ENCODE results near the gene PRPF4. TPM values are rescaled to one million over a fixed set of nuclear protein-coding genes. Genes with fewer than 3 reads are reported as not detected.
"Not testable (repeated sequence)": the region's sequence is repeated elsewhere in the genome, so short reads cannot be mapped to it uniquely, and the experiment has no call there.

The PRPF4 gene
- total RNA-seq, 2 experiments from 2014 or later = 30.6 to 32.4 TPM

GRCh38 chr9:113247640-113248039 lies 27.8 kb upstream of the PRPF4 start:
- Mint-ChIP-seq H3K4me3 (no peak overlapping the region), H3K36me3 (ENCODE audit: low read depth) (peaks cover 5% of the 10 kb centered on the region), H3K27me3 (no peaks in the 10 kb centered on the region), H3K27ac (no peak overlapping the region), H3K4me1 (no peaks in the 10 kb centered on the region), H3K9me3 (peaks cover 3% of the 10 kb centered on the region)
- ChIA-PET CTCF (no interaction called here), POLR2A (no interaction called here)
- no peak for DNase-seq

DNA sequence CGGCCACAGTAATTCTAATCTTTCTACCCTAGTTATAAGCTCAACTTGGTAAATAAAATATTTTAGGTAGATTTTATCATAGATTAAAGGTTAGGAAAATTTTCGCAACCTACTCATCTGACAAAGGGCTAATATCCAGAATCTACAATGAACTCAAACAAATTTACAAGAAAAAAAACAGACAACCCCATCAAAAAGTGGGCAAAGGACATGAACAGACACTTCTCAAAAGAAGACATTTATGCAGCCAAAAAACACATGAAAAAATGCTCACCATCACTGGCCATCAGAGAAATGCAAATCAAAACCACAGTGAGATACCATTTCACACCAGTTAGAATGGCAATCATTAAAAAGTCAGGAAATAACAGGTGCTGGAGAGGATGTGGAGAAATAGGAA lies 25.8 kb upstream of the PRPF4 start:
- H3K4me3 Mint-ChIP-seq; H3K27me3 Mint-ChIP-seq; H3K27ac Mint-ChIP-seq; DNase-seq; CTCF ChIA-PET; H3K9me3 Mint-ChIP-seq; H3K4me1 Mint-ChIP-seq; H3K36me3 Mint-ChIP-seq (ENCODE audit: low read depth); POLR2A ChIA-PET: not testable (repeated sequence)

DNA sequence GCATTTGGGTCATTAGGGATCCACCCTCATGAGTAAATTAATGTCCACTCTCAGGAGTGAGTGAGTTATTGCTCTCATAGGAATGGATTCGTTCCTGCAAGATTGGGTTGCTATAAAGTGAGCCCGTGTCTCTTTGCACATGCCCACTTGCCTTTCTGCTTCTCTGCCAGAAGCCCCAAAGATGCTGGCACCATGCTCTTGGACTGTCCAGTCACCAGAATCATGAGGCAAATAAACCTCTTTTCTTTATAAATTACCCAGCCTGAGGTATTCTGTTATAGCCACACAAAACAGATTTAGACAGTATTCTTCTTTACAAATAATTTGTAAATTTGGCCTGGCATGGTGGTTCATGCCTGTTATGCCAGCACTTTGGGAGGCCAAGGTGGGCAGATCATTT lies 24.7 kb upstream of the PRPF4 start:
- no peaks in the 10 kb centered on the region for H3K27me3 Mint-ChIP-seq
- CTCF ChIA-PET = no interaction called here
- no peak overlapping the region for H3K4me3 Mint-ChIP-seq
- H3K36me3 Mint-ChIP-seq (ENCODE audit: low read depth) = peaks cover 5% of the 10 kb centered on the region
- POLR2A ChIA-PET = no interaction called here
- no peak overlapping the region for H3K27ac Mint-ChIP-seq
- H3K4me1 Mint-ChIP-seq = no peaks in the 10 kb centered on the region
- peaks cover 3% of the 10 kb centered on the region for H3K9me3 Mint-ChIP-seq
- no peak for DNase-seq

GRCh38 chr9:113254991-113255390 lies 20.5 kb upstream of the PRPF4 start:
- H3K9me3 Mint-ChIP-seq = peaks cover 3% of the 10 kb centered on the region
- no peak for DNase-seq
- no peak overlapping the region for H3K4me3 Mint-ChIP-seq
- no peaks in the 10 kb centered on the region for H3K27me3 Mint-ChIP-seq
- no peak overlapping the region for H3K27ac Mint-ChIP-seq
- H3K36me3 Mint-ChIP-seq (ENCODE audit: low read depth) = peaks cover 15% of the 10 kb centered on the region
- no peaks in the 10 kb centered on the region for H3K4me1 Mint-ChIP-seq
- ChIA-PET POLR2A (no interaction called here), CTCF (interaction anchor here (1.0 to 2.5 kb wide), 2 partner anchors 12 to 20 kb away, joined by 4 to 6 read pairs; no protein-coding TSS in a partner anchor)

- Mint-ChIP-seq H3K4me1 (no peaks in the 10 kb centered on the region), H3K27ac (no peak overlapping the region), H3K9me3 (peaks cover 3% of the 10 kb centered on the region), H3K27me3 (no peaks in the 10 kb centered on the region), H3K4me3 (no peak overlapping the region), H3K36me3 (ENCODE audit: low read depth) (peaks cover 19% of the 10 kb centered on the region)
- DNase-seq = no peak
- CTCF ChIA-PET = interaction anchor here (1.2 to 2.5 kb wide), 2 partner anchors 12 to 36 kb away, joined by 4 to 6 read pairs; no protein-coding TSS in a partner anchor
- POLR2A ChIA-PET = interaction anchor here (0.6 kb wide), 1 partner anchor 175 kb away, joined by 3 read pairs; no protein-coding TSS in a partner anchor
Measured at GRCh38 chr9:113255438-113255837, 20.0 kb upstream of the PRPF4 start.

DNA sequence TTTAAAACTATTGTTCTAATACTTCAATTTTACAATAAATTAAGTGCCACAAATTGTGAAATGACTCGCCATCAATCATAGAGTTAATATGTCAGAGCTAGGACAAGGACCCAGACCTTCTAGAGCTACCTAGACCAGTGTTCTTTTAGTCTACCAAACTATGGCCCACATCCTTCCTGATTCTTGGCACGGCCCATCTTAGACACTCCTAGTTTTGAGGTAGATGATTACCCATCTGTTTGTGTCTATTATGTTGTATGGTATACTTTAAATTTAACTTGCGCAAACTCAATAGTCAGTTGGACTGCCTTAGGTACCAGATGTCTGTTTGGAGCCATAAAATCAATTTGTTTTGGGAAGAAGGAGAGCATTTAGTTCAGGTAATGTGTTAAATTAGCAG lies 17.6 kb upstream of the PRPF4 start:
- no peaks in the 10 kb centered on the region for H3K4me1 Mint-ChIP-seq
- H3K36me3 Mint-ChIP-seq (ENCODE audit: low read depth) = peaks cover 23% of the 10 kb centered on the region
- H3K27ac Mint-ChIP-seq = no peak overlapping the region
- no peak overlapping the region for H3K4me3 Mint-ChIP-seq
- ChIA-PET POLR2A (no interaction called here), CTCF (interaction anchor here (1.3 kb wide), 1 partner anchor 17 kb away, joined by 3 read pairs; the partner anchor contains the start of gene CDC26)
- no peaks in the 10 kb centered on the region for H3K9me3 Mint-ChIP-seq
- no peaks in the 10 kb centered on the region for H3K27me3 Mint-ChIP-seq
- no peak for DNase-seq

DNA sequence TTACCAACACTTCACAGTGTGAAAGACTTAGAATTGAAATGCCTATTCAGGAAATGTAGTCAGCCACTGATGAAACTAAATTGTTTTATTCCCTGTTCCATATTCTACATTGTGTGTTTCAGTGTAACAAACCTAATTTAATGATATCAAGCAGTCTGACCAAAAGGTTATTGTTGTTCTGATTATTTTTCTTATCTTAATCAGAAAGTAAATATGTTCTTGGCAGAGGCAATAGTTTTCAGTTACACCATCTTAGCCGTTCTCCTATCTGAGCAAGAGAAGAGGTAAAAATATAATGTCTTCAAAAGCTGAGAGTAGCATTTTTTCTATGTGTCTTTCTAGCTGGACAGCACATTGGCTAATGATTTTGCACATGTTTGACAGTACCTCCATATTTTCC lies 17.2 kb upstream of the PRPF4 start:
- H3K27ac Mint-ChIP-seq = no peak overlapping the region
- CTCF ChIA-PET = interaction anchor here (0.6 kb wide), 1 partner anchor 33 kb away, joined by 3 read pairs; no protein-coding TSS in a partner anchor
- H3K4me1 Mint-ChIP-seq = no peaks in the 10 kb centered on the region
- H3K27me3 Mint-ChIP-seq = no peaks in the 10 kb centered on the region
- H3K9me3 Mint-ChIP-seq = no peaks in the 10 kb centered on the region
- peaks cover 23% of the 10 kb centered on the region for H3K36me3 Mint-ChIP-seq (ENCODE audit: low read depth)
- DNase-seq = no peak
- H3K4me3 Mint-ChIP-seq = no peak overlapping the region
- POLR2A ChIA-PET = no interaction called here

DNA sequence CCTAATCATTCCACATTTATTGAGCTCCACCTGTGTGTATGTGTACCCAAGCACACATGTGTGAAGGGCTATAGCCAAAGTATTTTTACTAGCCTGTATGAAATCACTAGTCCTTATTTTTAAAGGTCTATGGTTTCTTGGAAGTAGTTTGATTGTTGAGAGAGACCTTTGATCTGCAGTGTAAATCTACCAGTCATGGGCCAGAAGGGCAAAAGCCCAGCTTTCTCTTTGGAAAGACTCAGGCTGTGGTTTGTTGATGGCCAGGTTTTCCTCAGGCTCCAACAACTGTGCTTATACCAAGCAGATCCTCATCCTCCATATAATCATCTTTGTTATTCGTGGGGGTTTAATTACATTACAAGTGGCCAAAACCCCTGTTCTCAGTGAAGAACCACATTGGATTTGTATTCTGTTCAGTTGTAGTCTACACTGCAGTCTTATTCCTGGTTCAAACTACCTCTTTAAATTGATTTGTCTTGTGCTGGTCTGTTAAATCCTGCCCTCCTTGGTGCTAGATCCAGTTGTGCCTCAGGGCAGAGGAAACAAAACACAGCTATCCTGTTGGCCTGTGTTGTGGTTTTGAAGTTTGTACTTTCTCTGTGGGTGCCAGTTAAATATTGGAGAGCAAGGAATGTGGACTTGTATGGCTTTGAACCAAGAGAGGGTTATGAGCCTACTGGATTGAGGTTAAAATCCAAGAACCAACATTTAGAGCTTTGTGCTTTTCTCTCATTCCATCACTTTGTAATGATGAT lies 13.4 kb upstream of the PRPF4 start:
- ChIA-PET POLR2A (no interaction called here), CTCF (interaction anchor here (1.2 kb wide), 1 partner anchor 28 kb away, joined by 3 read pairs; no protein-coding TSS in a partner anchor)
- H3K4me3 Mint-ChIP-seq = no peak overlapping the region
- no peaks in the 10 kb centered on the region for H3K9me3 Mint-ChIP-seq
- no peaks in the 10 kb centered on the region for H3K4me1 Mint-ChIP-seq
- H3K27ac Mint-ChIP-seq = no peak overlapping the region
- H3K36me3 Mint-ChIP-seq (ENCODE audit: low read depth) = peaks cover 30% of the 10 kb centered on the region
- no peaks in the 10 kb centered on the region for H3K27me3 Mint-ChIP-seq
- no peak for DNase-seq

DNA sequence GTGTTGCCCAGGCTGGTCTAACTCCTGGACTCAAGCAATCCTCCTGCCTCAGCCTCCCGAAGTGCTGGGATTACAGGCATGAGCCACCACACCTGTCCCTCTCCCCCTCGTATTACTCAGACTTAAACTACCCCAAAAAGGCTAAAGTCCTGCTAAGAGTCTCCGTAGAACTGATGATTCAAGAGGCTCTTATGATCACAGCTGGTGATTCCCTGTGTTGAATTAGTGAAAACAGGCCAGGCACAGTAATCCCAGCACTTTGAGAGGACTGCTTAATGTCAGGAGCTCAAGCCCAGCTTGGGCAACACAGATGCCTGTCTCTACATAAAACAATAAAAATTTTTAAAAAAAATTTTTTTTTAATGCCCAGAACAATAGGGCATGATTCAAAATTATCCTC lies 9.3 kb upstream of the PRPF4 start:
- DNase-seq = no peak
- Mint-ChIP-seq H3K9me3 (no peaks in the 10 kb centered on the region), H3K4me3 (no peak overlapping the region), H3K36me3 (ENCODE audit: low read depth) (peaks cover 36% of the 10 kb centered on the region), H3K27ac (no peak overlapping the region), H3K4me1 (peaks cover 6% of the 10 kb centered on the region), H3K27me3 (no peaks in the 10 kb centered on the region)
- ChIA-PET POLR2A (no interaction called here), CTCF (interaction anchor here (0.6 kb wide), 1 partner anchor 82 kb away, joined by 4 read pairs; no protein-coding TSS in a partner anchor)

- Mint-ChIP-seq H3K27me3 (no peaks in the 10 kb centered on the region), H3K9me3 (no peaks in the 10 kb centered on the region), H3K36me3 (ENCODE audit: low read depth) (peaks cover 44% of the 10 kb centered on the region), H3K4me3 (no peak overlapping the region), H3K4me1 (peaks cover 8% of the 10 kb centered on the region), H3K27ac (no peak overlapping the region)
- no peak for DNase-seq
- CTCF ChIA-PET = no interaction called here
- POLR2A ChIA-PET = no interaction called here
Measured at GRCh38 chr9:113267911-113268566, 7.4 kb upstream of the PRPF4 start.

GRCh38 chr9:113269355-113269754 lies 6.1 kb upstream of the PRPF4 start:
- H3K4me3 Mint-ChIP-seq = no peak overlapping the region
- no peaks in the 10 kb centered on the region for H3K27me3 Mint-ChIP-seq
- DNase-seq = no peak
- H3K36me3 Mint-ChIP-seq (ENCODE audit: low read depth) = peaks cover 44% of the 10 kb centered on the region
- no peaks in the 10 kb centered on the region for H3K9me3 Mint-ChIP-seq
- ChIA-PET CTCF (interaction anchor here (0.5 kb wide), 1 partner anchor 53 kb away, joined by 4 read pairs; no protein-coding TSS in a partner anchor), POLR2A (no interaction called here)
- H3K4me1 Mint-ChIP-seq = peaks cover 19% of the 10 kb centered on the region
- no peak overlapping the region for H3K27ac Mint-ChIP-seq

GRCh38 chr9:113269871-113270270 lies 5.6 kb upstream of the PRPF4 start:
- no peaks in the 10 kb centered on the region for H3K27me3 Mint-ChIP-seq
- ChIA-PET CTCF (no interaction called here), POLR2A (no interaction called here)
- H3K27ac Mint-ChIP-seq = no peak overlapping the region
- peaks cover 20% of the 10 kb centered on the region for H3K4me1 Mint-ChIP-seq
- peaks cover 43% of the 10 kb centered on the region for H3K36me3 Mint-ChIP-seq (ENCODE audit: low read depth)
- no peak for DNase-seq
- no peaks in the 10 kb centered on the region for H3K9me3 Mint-ChIP-seq
- H3K4me3 Mint-ChIP-seq = no peak overlapping the region

DNA sequence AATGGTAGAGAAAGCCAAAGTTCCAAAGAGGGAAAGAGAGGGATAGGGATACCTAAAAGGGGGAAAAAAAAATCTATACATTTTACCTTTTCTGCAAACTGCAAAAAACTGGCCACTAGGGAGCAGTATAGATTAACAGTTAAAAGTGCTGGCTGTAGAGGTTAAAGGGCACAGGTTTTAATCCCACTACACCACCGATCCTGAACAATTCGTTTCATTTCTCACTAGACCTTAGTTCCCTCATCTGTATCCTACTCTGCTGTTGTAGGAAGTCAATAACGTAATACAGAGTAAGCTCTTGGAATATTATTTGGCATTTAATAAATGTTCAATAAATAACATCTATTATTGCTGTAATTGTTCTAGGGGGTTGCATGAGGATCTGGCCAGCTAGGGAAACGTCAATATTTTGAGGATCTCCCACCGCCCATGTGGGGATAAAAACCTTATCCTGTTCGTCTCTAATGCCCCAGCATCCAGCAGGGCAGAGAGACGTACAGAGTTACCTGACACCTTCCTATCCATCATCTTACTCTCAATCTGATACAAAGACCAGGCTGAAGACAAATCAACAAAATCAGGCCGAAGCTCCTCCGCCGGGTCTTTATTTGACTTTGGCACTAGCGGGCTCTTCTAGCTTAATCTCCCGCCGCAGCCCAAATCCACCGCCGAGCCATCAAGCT lies 843 bp upstream of the PRPF4 start:
- no peak overlapping the region for H3K27ac Mint-ChIP-seq
- H3K36me3 Mint-ChIP-seq (ENCODE audit: low read depth) = peaks cover 33% of the 10 kb centered on the region
- H3K4me1 Mint-ChIP-seq = peaks cover 33% of the 10 kb centered on the region
- DNase-seq = peak; percentile 66
- CTCF ChIA-PET = interaction anchor here (0.6 to 2.4 kb wide), 17 partner anchors 11 to 1644 kb away, joined by 3 to 11 read pairs (median 4); partner anchors contain the start of genes ALAD, BSPRY, C9orf43 and DNAJC25
- H3K4me3 Mint-ChIP-seq = no peak overlapping the region
- H3K9me3 Mint-ChIP-seq = no peaks in the 10 kb centered on the region
- no peaks in the 10 kb centered on the region for H3K27me3 Mint-ChIP-seq
- POLR2A ChIA-PET = interaction anchor here (0.6 to 0.7 kb wide), 2 partner anchors 21 to 132 kb away, joined by 4 to 6 read pairs; no protein-coding TSS in a partner anchor

All from activated CD4-positive, alpha-beta T cell treated with anti-CD3 and anti-CD28 coated beads, Interleukin-2, amount 10 ng/mL, durations not matched to agents 7 days and 5 days (primary cell).